Gastroesophageal sphincter (tissue), 4 donors: ENCODE results near the gene SLTM. TPM values are rescaled to one million over a fixed set of nuclear protein-coding genes. Genes with fewer than 3 reads are reported as not detected.
"Not testable (repeated sequence)": the region's sequence is repeated elsewhere in the genome, so short reads cannot be mapped to it uniquely, and the experiment has no call there.

Experiments used
- ATAC-seq: fragments of 150-250 bp; one replicate; pipeline ENCODE4 v1.9.1; 2016; ENCODE audit warnings: mild to moderate bottlenecking, moderate library complexity
- H3K27ac ChIP-seq, 4 donors: fragments of 200-600 bp; sonication (generic) in 3 of 4; 1 replicate in 3 of 4; 2 replicates in 1 of 4; pipeline ENCODE4 v1.5.1; 2016 to 2019
- H3K27me3 ChIP-seq: fragments of 200-600 bp; sonication (generic); one replicate; pipeline ENCODE4 v1.5.1; 2019
- H3K36me3 ChIP-seq, 2 donors: fragments of 200-600 bp; sonication (generic); one replicate each; pipeline ENCODE4 v1.5.1; 2019; ENCODE audit warnings: control low read depth in 1 of 2
- H3K4me1 ChIP-seq, 3 donors: fragments of 200-600 bp; sonication (generic); 1 replicate in 2 of 3; 2 replicates in 1 of 3; pipeline ENCODE4 v1.5.1; 2016 to 2019; ENCODE audit warnings: control low read depth in 2 of 3
- H3K4me3 ChIP-seq, 2 donors: fragments of 200-600 bp; sonication (generic); one replicate each; pipeline ENCODE4 v1.5.1; 2019; ENCODE audit warnings: mild to moderate bottlenecking in 1 of 2, moderate library complexity in 1 of 2
- H3K9me3 ChIP-seq, 3 donors: fragments of 200-600 bp; sonication (generic); one replicate each; pipeline ENCODE4 v1.5.1; 2017 to 2019; ENCODE audit warnings: control low read depth in 2 of 3
- EP300 ChIP-seq: sonication (generic); formaldehyde crosslinking; IDR thresholded peaks from one replicate; pipeline ENCODE4 v1.6.1; 2017; ENCODE audit warnings: antibody characterized with exemption, mild to moderate bottlenecking
- POLR2A ChIP-seq, 2 donors: fragments of 450-650 bp; IDR thresholded peaks; one replicate each; pipeline ENCODE4 v1.6.1; 2017; ENCODE audit warnings: antibody characterized with exemption in 2 of 2, mild to moderate bottlenecking in 2 of 2, moderate library complexity in 1 of 2
- POLR2AphosphoS5 ChIP-seq: sonication (generic); formaldehyde crosslinking; IDR thresholded peaks from one replicate; pipeline ENCODE4 v1.6.1; 2017; ENCODE audit warnings: antibody characterized with exemption
- WGBS, 2 donors: methylation state at CpG; one replicate each; pipeline ENCODE4 v1.1.5; 2018; ENCODE audit warnings: low coverage in 1 of 2; 5-methylcytosine and 5-hydroxymethylcytosine counted together
- total RNA-seq, 4 donors: library from RNA; depleted of rRNA; stranded (reverse); fragments of >200 nt; gene quantifications; one replicate each; pipeline ENCODE4 v1.1.0, GENCODE V29; 2016
- TF ChIP-seq, protein P1 (sequence below), 4 experiments: fragments of 200-600 bp in 2 of 4; fragments of 450-650 bp in 2 of 4; sonication (generic) in 1 of 4; IDR thresholded peaks; one replicate each; pipeline ENCODE4 v1.5.1; 2017 to 2019; ENCODE audit warnings: antibody characterized with exemption in 4 of 4, mild to moderate bottlenecking in 2 of 4, moderate library complexity in 2 of 4

Gene SLTM
- total RNA-seq, 4 donors from 2014 or later: 79.2 to 120 (median 84.4) TPM

DNA sequence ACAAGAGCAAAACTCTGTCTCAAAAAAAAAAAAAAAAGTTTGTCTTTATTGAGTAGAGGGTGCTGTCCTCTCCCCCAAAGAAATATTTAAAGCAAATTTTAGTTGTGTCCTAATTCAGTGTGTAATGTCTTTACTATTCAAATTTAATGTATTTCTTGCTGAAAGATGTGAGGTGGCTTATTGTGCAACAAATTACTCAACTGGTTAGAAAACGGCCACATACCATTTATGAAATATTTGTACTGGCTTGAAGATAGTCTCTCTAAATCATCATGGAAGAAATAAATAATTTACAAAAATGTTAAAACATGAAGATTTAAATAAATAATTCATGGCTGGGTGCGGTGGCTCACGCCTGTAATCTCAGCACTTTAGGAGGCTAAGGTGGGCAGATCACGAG lies 63.0 kb downstream of the SLTM start:
- Histone ChIP-seq H3K27me3 (no peaks in the 10 kb centered on the region), H3K27ac (no peak overlapping the region), H3K4me1 (no peaks in the 10 kb centered on the region), H3K36me3 (no peaks in the 10 kb centered on the region), H3K9me3 (no peaks in the 10 kb centered on the region), H3K4me3 (no peak overlapping the region)
- no peak for ATAC-seq
- TF ChIP-seq EP300: no peak
- TF ChIP-seq POLR2AphosphoS5: no peak
- TF ChIP-seq, protein P1, sequence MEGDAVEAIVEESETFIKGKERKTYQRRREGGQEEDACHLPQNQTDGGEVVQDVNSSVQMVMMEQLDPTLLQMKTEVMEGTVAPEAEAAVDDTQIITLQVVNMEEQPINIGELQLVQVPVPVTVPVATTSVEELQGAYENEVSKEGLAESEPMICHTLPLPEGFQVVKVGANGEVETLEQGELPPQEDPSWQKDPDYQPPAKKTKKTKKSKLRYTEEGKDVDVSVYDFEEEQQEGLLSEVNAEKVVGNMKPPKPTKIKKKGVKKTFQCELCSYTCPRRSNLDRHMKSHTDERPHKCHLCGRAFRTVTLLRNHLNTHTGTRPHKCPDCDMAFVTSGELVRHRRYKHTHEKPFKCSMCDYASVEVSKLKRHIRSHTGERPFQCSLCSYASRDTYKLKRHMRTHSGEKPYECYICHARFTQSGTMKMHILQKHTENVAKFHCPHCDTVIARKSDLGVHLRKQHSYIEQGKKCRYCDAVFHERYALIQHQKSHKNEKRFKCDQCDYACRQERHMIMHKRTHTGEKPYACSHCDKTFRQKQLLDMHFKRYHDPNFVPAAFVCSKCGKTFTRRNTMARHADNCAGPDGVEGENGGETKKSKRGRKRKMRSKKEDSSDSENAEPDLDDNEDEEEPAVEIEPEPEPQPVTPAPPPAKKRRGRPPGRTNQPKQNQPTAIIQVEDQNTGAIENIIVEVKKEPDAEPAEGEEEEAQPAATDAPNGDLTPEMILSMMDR (IDR thresholded peaks at IDR 0.05): no peak
- no peak for TF ChIP-seq POLR2A (IDR thresholded peaks at IDR 0.05)
- WGBS, 2 donors: 97 to 100% methylated on average over 1 to 4 of the region's 4 CpGs

DNA sequence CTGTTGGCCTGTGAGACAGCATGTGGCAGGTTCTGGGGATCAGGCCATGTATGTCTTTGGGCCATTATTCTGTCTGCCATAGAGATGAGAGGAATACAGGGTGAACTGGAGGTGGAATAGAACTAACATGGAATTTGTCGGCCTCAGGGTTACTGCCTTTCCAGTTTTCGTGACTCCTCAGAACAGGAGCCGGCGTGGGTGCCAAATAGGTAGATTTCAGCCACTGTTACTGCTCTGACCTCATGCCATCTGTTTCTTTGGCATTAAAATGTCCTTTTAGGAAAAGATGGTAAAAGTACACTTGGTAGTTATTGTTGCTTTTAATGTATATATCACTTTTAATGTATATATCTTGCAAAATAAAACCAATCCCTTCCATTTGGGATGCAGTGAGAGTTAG lies 65.6 kb downstream of the SLTM start:
- no peak for ATAC-seq
- Histone ChIP-seq H3K9me3 (no peaks in the 10 kb centered on the region), H3K27me3 (no peaks in the 10 kb centered on the region), H3K36me3 (no peaks in the 10 kb centered on the region), H3K4me1 (peaks cover 0 to 14% (median 3%) of the 10 kb centered on the region in 3 donors), H3K27ac (no peak overlapping the region), H3K4me3 (no peak overlapping the region)
- 92 to 96% methylated on average over 3 to 4 of the region's 4 CpGs for WGBS, 2 donors
- no peak for TF ChIP-seq POLR2A (IDR thresholded peaks at IDR 0.05)

DNA sequence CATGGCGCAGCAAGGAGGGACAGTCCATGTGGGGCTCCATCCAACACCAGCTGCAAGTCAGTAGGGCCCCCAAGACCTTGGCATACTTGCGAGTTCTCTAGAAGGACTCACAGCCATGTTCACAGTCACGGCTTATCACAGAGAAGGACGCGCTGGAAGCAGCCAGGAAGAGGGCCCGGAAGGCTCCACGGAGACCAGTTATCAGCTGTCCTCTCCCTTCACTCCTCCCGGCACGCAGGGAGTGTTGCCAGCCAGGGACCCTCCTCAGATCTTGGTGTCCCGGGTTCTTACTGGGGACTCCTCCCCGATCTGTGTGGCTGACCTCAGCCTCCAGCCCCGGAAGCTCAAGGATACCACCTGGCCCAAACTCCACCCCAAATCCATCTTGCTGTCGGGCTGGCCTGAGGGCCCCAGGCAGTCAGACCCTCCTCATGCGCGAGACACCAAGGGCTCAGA lies 68.0 kb downstream of the SLTM start:
- peak; percentile 26 for ATAC-seq
- H3K4me1 ChIP-seq: peaks cover 0 to 14% (median 3%) of the 10 kb centered on the region in 3 donors
- no peaks in the 10 kb centered on the region for H3K27me3 ChIP-seq
- H3K27ac ChIP-seq: peak overlapping the region in 2 of 4 donors; percentile 31 to 54
- H3K9me3 ChIP-seq: no peaks in the 10 kb centered on the region
- H3K4me3 ChIP-seq: peak overlapping the region; percentile 18 to 50
- no peaks in the 10 kb centered on the region for H3K36me3 ChIP-seq
- TF ChIP-seq POLR2A (IDR thresholded peaks at IDR 0.05) (no peak), EP300 (no peak), POLR2AphosphoS5 (no peak)
- TF ChIP-seq, protein P1 (IDR thresholded peaks at IDR 0.05): no peak
- WGBS, 2 donors: 59 to 73% methylated on average over 3 to 5 of the region's 15 CpGs

DNA sequence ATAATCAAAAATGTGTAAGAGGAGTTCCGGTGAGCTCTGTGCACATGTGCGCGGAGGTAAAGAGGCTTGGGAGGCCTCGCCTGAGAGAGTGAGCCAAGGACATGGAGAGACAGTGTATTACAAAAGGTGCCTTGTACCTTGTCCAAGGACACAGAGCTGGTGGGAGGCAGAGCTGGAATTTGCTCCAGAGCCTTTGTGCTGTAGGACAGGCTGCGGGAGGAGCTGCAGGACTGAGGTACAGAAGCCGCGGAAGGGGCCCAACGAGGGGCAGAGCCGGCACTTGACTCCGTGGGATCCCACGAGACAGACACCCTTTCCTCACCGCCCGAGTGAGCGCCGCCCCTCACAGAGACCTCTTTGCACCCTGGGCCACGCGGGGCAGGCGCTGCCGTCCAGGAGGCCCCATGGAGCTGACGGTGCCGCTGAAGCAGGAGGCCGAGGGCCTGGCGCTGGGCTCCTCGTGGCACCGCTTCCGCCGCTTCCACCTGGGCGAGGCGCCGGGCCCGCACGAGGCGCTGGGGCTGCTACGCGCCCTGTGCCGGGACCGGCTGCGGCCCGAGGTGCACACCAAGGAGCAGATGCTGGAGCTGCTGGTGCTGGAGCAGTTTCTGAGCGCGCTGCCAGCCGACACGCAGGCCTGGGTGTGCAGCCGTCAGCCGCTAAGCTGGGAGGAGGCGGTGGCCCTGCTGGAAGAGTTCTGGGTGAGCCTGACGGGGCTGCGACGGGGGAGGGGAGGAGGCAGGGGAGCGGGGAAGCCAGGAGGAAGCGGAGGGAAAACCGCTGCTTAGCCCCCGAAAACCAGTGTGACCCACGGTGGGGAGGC lies 68.7 kb downstream of the SLTM start:
- ATAC-seq: peak; percentile 48
- Histone ChIP-seq H3K27me3 (no peaks in the 10 kb centered on the region), H3K4me1 (peaks cover 0 to 14% (median 3%) of the 10 kb centered on the region in 3 donors), H3K9me3 (no peaks in the 10 kb centered on the region), H3K4me3 (peak overlapping the region; percentile 18 to 50), H3K27ac (peak overlapping the region in 2 of 4 donors; percentile 31 to 54), H3K36me3 (no peaks in the 10 kb centered on the region)
- TF ChIP-seq, protein P1 (IDR thresholded peaks at IDR 0.05): no peak
- TF ChIP-seq POLR2A (IDR thresholded peaks at IDR 0.05) (no peak), EP300 (no peak), POLR2AphosphoS5 (no peak)
- WGBS, 2 donors: 10 to 80% methylated on average over 2 to 3 of the region's 54 CpGs

DNA sequence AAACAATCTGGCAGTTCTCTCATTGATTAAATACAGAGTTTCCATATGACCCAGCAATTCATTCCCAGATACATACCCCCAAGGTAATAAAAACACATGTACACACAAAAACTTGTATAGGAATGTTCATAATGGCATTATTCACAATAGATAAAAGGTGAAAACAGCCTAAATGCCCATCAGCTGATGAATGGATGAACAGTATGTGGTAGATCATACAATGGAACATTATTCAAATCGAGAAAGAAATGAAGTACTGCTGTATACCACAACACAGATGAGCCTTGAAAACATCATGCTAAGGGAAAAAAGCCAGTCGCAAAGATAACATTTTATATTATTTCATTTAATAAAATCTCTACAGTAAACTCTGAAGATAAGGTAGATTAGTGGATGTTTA lies 71.2 kb downstream of the SLTM start:
- TF ChIP-seq POLR2AphosphoS5 (no peak), EP300 (no peak), POLR2A (IDR thresholded peaks at IDR 0.05) (no peak)
- TF ChIP-seq, protein P1 (IDR thresholded peaks at IDR 0.05): no peak
- Histone ChIP-seq H3K4me1 (peaks cover 0 to 14% (median 3%) of the 10 kb centered on the region in 3 donors), H3K9me3 (no peaks in the 10 kb centered on the region), H3K27ac (no peak overlapping the region), H3K36me3 (no peaks in the 10 kb centered on the region), H3K27me3 (no peaks in the 10 kb centered on the region), H3K4me3 (no peak overlapping the region)
- ATAC-seq: no peak
- 71 to 93% methylated on average over 2 of the region's 2 CpGs for WGBS, 2 donors

DNA sequence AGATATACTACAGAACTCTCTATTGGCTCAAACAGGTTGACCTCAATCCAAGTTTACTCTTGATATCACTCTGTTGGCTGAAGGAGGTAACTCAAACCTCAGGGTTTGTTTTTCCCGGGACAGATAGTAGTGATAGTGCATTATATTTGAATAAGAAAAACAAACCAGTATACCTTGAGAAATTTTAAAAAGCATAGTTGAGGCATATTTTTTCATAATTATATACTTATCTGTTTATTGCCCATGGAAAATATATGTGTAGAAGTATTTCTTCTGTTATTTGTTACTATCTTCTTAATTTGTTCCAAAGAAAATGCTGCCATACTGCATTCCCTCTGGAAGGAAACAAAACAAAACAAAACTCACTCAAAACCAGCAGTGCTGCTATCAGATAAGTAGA lies 76.9 kb downstream of the SLTM start:
- ATAC-seq, H3K4me3 ChIP-seq, H3K4me1 ChIP-seq, H3K27me3 ChIP-seq, H3K9me3 ChIP-seq, H3K27ac ChIP-seq: not testable (repeated sequence)
- peaks cover 0 to 20% of the 10 kb centered on the region in 2 donors for H3K36me3 ChIP-seq
- WGBS, 2 donors: 59 to 83% methylated on average over 1 of the region's 1 CpG
